MM.1S (cell line): ENCODE data around the gene AMPD2.

Experiments
- CTCF ChIP-seq: fragments of 300-600 bp; sonication (generic); IDR thresholded peaks from 2 replicates; pipeline ENCODE4 v1.5.1; 2016; ENCODE audit warnings: antibody characterized with exemption, low read length, mixed read lengths
- EZH2 ChIP-seq: fragments of 300-600 bp; sonication (generic); optimal IDR thresholded peaks from 2 replicates; pipeline ENCODE3; 2017; ENCODE audit warnings: low read depth, mild to moderate bottlenecking, antibody characterized with exemption, low read length, mixed read lengths
- EZH2phosphoT487 ChIP-seq: fragments of 300-600 bp; sonication (generic); IDR thresholded peaks from 2 replicates; pipeline ENCODE4 v1.6.1; 2018; ENCODE audit warnings: antibody characterized with exemption, low read length

- TF ChIP-seq CTCF, result no peak
- no peak for TF ChIP-seq EZH2
- no peak for TF ChIP-seq EZH2phosphoT487
Observed at GRCh38 chr1:109667452-109668122, 48.0 kb downstream of the AMPD2 start, which contains the start of gene GSTM2.
